ENCODE data around the gene CXorf66.
"Not testable (repeated sequence)": the region's sequence is repeated elsewhere in the genome, so short reads cannot be mapped to it uniquely, and the experiment has no call there.

CXorf66 gene

GRCh38 chrX:139930916-139931645 is 34.2 kb downstream of the CXorf66 start:
- DNase-seq (ENCODE audit: low read depth), result no peak
- peak overlapping the region; percentile 70 for H3K4me3 ChIP-seq (ENCODE audit: low read depth, low read length)

- no peak for DNase-seq (ENCODE audit: low read depth)
- H3K4me3 ChIP-seq (ENCODE audit: low read depth, low read length), result peak overlapping the region; percentile 70
Measured at GRCh38 chrX:139930401-139930800, 34.9 kb downstream of the CXorf66 start.

GRCh38 chrX:139929876-139930275 is 35.4 kb downstream of the CXorf66 start:
- DNase-seq (ENCODE audit: low read depth), result no peak
- H3K4me3 ChIP-seq (ENCODE audit: low read depth, low read length), result no peak overlapping the region

DNA sequence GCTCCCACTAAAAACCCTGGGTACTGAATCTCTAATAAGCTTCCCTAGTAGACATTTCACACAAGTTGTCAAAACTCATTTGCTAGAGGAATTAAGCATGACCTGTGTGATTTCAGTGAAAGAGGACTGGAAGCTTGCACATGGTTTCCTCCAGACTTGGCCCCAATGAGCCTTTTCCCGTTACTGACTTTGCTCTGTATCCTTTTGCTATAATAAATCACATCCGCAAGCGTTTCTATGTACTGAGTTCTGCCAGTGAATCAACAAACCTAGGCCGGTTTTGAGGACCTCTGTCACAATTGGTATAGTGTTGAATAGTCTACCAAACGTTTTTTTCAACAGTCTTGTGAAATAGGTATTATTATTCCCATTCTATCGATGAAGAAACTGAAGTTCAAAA is 40.6 kb downstream of the CXorf66 start:
- H3K4me3 ChIP-seq (ENCODE audit: low read depth, low read length), result no peak overlapping the region

DNA sequence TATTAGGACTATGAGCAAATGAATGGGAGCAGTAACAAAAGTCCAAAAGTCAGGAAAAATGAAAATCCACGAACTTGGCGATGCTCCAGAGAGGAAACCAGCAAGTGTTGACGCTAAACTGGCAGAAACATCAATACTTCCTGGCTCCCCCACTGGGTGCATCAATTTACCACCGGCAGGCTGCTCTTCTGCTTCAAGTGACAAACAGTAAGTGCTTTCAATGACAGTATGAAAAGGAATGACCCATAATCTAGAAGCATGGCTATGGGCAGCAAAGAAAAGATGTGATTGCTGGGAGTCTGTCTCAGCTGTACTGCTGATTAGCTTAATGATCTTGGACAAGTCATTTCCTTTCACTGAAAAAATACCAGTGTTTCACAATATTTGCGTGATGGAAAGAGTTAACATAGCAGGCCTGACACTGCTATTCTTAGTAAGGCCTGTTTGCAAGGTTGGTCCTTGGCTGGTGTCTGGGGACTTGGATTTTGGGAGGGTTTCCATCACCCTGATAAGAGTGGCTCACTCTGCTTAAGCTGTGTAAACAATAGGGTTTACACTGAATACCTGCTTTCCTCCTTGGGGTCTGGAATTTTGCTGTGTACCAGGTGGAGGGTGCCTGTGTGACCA is 41.1 kb downstream of the CXorf66 start:
- DNase-seq (ENCODE audit: low read depth), result no peak
- no peak overlapping the region for H3K4me3 ChIP-seq (ENCODE audit: low read depth, low read length)

More for the DNA sequence above, 40.6 kb downstream of the CXorf66 start:
- DNase-seq (ENCODE audit: low read depth), result no peak

- not testable (repeated sequence) for DNase-seq (ENCODE audit: low read depth); H3K4me3 ChIP-seq (ENCODE audit: low read depth, low read length)
Measured at GRCh38 chrX:139921142-139921541, 44.2 kb downstream of the CXorf66 start.

GRCh38 chrX:139920316-139920715 is 45.0 kb downstream of the CXorf66 start:
- H3K4me3 ChIP-seq (ENCODE audit: low read depth, low read length), result no peak overlapping the region
- no peak for DNase-seq (ENCODE audit: low read depth)

- H3K4me3 ChIP-seq (ENCODE audit: low read depth, low read length), result no peak overlapping the region
- DNase-seq (ENCODE audit: low read depth), result no peak
Measured at GRCh38 chrX:139914421-139914820, 50.9 kb downstream of the CXorf66 start.

DNA sequence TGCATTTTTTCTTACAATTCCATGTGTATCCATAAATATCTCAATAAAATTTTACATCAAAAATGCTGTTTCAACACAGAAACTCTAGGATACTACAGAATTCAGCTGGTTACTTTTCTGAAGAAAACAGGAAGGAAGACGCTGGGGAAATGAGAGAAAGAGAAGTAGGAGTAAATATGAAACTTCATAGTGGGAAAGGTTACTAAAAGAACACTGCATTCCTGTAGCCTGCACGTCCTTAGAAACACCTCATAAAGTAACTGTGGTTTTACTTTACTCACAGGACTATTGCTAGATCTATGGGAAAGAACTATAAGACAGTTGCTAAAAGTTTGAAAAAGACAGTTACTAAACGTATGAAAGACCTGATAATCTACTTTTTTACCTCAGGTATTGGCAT is 55.6 kb downstream of the CXorf66 start:
- DNase-seq (ENCODE audit: low read depth), result no peak
- no peak overlapping the region for H3K4me3 ChIP-seq (ENCODE audit: low read depth, low read length)

- no peak for DNase-seq (ENCODE audit: low read depth)
- no peak overlapping the region for H3K4me3 ChIP-seq (ENCODE audit: low read depth, low read length)
Measured at GRCh38 chrX:139907078-139907477, 58.2 kb downstream of the CXorf66 start.

- no peak for DNase-seq (ENCODE audit: low read depth)
- no peak overlapping the region for H3K4me3 ChIP-seq (ENCODE audit: low read depth, low read length)
Measured at GRCh38 chrX:139905743-139906142, 59.6 kb downstream of the CXorf66 start.

Measured in skeletal muscle cell (primary cell).